GM18909 (cell line): ENCODE results near the gene C6orf62.
"Not testable (repeated sequence)": the region's sequence is repeated elsewhere in the genome, so short reads cannot be mapped to it uniquely, and the experiment has no call there.

Source experiments
- ATAC-seq: cut with Tn5 transposase; IDR thresholded peaks from one replicate; pipeline ENCODE4 v1.9.1; 2021; ENCODE audit warnings: mild to moderate bottlenecking; ENCODE audit not compliant: unreplicated experiment, poor library complexity

Gene C6orf62

DNA sequence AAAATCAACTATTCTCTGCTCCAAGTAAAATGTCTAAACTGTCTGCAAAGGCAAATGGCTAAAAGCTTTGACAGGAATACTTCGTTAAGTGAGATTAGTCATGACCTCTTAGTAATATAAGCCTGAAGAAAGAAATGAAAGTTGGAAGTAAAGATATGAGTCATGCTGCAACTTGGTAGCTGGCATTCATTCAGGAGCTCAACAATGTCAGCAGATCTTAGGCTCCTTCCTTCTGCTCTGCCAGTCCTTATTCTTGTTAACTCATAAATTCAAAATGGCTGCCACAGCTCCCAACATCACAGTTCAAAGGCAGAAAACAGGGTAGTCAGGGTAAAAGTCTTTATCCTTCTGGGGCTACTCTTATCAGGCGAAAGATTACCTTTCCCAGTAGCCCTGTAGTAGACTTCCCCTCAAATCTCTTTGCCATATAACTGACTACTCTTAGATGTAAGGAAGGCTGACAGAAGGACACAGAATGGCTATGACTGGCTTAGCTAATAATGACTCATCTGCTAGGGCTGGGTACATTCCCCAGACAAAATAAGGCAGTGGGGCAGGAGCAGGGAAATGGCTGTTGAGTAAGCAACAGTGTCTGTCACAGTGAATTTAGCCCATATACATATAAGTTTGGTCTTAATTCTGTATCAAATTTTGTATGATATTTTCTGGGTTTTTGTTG is 24.4 kb upstream of the C6orf62 start:
- peak; percentile 85 for ATAC-seq

DNA sequence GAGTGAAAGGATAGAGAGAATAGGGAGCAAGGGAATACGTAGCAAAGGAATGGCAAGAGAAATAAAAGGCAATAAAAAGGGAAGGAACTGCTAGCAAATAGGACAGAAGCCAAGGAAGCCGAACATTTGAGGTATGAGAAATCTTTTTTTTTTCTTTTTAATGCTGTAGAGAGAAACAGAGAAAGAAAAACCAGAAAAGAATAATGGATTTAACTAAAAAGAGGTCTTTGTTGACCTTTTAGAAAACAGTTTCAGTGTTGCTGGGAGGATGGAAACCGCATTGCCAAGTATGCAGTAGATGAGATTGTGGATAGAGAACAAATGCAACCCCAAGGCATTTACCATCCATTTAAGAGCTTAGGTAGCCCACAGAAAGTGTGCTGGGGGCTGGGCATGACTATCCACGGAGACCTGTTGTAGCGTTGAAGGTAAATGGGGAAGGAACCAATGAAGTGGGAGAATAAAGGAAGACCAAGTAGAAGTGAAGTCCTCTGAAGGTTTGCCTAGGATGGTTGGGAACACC is 23.3 kb upstream of the C6orf62 start:
- ATAC-seq: no peak

DNA sequence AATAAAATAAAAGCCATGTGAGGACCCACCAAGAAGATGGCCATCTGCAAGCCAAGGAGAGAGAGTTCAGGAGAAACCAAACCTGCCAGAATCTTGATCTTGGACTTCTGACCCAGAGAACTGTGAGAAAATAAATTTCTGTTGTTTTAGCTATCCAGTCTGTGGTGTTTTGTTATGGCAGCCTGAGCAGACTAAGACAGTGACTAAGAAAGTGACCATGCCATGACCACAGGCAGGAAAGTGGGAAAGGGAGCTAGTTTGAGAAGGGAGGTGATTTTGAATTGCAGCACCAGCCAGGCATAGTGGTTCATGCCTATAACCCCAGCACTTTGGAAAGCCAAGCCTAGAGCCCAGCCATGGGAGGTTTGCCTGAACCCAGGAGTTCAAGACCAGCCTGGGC is 21.9 kb upstream of the C6orf62 start:
- ATAC-seq: no peak

DNA sequence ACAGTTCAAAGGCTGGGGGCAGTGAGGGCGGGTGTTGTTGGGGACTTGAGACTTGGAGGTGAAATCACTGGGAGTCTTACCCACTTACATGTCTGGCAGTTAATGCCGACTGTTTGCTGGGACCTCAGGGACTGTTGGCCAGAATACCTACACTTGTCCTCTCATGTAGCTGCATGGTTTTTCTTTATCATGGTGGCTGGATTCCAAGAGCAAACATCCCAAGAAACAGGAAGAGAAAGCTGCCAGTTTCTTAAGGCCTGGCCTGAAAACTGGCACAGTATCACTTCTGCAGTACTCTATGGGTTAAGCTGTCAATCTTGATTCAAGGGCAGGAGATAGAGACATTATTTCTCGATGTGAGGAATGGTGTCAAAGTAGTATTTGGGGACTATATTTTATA is 19.8 kb upstream of the C6orf62 start:
- ATAC-seq: no peak

DNA sequence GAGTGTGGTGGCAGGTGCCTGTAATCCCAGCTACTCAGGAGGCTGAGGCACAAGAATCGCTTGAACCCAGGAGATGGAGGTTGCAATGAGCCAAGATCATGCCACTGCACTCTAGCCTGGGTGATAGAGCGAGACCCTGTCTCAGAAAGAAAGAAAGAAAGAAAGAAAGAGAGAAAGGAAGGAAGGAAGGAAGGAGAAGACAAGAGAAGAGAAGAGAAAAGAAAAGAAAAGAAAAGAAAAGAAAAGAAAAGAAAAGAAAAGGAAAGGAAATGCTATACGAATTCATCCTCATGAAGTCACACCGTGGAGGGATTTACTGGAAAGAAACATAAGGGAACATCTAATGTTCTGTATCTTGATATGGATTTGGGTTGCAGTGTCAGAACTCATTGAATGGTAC is 15.8 kb upstream of the C6orf62 start:
- ATAC-seq: not testable (repeated sequence)

DNA sequence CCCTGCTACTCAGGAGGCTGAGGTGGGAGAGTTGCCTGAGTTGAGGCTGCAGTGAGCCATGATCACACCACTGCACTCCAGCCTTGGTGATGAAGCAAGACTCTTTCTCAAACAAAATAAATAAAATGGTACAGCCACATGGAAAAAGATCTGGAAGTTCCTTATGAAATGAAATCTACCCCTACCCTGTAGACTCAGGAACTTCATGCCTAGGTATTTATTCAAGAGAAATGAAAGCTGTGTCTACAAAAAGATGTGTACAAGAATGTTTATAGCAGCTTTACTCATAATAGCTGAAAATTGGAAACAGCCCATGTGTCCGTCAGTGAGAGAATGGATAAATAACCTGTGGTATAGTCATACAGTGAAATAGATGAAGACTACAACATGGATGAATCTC is 15.2 kb upstream of the C6orf62 start:
- no peak for ATAC-seq

DNA sequence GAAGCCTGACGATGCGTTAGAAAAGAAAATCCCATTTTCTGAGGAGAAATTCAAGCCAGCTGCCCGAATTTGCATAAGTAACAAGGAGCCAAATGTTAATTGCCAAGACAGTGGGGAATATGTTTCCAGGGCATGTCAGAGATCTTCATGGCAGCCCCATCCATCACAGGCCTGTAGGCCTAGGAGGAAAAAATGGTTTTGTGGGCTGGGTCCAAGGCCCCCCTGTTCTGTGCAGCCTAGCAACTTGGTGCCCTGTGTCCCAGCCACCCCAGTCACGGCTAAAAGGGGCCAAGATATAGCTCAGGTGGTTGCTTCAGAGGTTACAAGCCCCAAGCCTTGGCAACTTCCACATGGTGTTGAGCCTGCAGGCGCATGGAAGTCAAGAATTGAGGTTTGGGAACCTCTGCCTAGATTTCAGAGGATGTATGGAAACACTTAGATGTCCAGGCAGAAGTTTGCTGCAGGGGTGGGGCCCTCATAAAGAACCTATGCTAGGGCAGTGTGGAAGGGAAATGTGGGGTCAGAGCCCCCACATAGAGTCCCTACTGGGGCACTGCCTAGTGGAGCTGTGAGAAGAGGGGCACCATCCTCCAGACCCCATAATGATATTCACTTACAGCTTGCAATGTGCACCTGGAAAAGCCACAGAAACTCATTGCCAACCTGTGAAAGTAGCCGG is 12.6 kb upstream of the C6orf62 start:
- not testable (repeated sequence) for ATAC-seq

DNA sequence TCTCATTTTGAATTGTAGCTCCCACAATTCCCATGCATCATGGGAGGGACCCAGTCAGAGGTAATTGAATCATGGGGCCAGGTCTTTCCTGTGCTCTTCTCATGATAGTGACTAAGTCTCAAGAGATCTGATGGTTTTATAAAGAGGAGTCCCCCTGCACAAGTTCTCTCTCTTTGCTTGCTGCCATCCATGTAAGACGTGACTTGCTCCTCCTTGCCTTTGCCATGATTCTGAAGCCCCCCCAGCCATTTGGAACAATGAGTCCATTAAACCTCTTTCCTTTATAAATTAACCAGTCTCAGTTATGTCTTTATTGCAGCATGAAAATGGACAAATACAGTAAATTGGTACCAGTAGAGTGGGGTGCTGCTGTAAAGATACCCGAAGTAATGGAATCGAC is 11.7 kb upstream of the C6orf62 start:
- ATAC-seq: not testable (repeated sequence)

DNA sequence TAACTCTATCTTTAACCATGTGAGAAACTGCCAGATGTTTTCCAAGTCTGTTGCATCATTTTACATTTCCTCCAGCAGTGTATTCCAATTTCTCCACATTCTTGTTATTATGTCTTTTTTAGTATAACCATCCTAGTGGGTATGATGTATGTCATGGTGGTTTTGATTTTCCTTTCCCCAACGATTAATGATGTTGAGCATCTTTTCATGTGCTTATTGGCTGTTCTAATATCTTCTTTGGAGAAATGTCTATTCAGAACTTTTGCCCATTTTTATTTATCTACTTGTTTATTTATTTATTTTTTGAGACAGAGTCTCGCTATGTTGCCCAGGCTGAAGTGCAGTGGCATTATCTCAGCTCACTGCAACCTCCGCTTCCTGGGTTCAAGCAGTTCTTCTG is 4.3 kb upstream of the C6orf62 start:
- no peak for ATAC-seq

DNA sequence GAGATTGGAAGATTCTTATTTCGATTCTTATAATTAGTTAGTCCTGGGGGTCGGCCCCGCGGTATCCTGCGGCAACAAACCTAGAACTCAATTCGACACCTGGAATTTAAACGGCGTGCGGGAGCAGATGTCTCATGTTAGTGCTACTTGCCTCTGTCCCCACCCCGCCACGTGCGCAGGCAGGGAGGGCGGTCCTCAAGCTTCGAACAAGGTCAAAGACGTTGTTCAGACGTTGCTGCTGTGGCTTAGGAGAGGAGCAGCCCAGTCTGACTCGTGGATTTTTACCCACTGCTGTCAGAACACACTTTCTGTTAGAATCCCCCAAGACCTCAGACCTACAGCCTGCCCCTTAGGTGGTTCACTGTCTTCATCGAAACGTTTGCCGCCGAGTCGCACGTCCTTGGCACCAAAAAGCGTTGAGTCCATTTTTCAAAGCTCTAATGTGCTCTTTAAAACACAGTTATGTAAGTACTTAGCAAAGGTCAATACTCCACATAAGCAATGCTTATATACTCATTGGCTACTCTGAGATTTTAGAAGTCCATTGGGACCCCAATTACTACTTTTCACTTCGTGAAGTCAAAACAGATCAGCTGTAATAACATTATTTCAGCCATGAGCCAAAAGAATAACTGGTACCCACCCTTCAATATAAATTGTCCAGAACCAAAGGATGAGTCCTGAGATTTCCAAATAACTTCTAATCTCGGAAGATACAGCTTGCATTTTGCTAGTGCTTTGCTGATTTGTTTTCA is 2.7 kb upstream of the C6orf62 start:
- peak; percentile 55 for ATAC-seq

DNA sequence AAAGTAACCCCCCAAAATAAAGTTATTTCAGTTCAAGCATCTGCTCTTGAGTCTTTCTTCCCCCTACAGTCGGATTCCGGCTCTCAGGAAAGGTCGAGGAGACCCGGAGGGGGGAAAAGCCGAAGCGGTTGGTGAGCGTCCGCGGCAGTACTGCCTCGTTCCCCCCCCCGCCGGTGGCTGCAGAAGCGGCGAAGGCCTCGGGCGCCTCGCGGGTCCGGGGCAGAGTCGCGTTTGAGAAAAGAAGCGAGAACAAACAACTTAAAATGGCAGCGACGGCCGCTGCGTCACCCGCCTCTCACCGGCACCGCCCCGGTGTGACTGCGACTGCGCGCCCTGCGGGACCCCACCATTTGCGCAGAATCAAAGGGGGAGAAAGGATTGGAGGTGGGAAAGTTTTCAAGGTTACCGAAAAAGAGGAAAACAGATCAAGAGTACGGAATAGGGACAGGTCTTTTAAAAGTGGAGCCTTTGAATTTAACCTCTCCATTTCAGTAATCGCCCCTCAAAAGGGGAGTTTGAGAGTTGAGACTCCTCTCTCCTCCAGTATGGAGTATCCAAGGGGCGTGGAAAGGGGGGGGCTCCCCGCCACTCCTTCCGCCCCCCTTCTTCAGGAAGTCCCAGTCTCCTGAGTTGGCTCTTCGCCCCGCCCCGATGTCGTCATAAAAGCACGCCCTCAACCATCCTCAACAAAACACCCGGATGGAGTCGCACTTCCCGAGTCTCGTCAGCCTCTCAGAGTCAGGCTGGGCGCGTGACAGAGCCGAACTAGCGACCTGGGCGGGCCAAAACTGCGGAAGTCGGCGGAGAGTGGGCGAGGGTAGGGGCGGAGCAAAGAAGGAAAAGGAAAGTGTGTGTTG is 1.9 kb upstream of the C6orf62 start:
- peak; percentile 86 for ATAC-seq

DNA sequence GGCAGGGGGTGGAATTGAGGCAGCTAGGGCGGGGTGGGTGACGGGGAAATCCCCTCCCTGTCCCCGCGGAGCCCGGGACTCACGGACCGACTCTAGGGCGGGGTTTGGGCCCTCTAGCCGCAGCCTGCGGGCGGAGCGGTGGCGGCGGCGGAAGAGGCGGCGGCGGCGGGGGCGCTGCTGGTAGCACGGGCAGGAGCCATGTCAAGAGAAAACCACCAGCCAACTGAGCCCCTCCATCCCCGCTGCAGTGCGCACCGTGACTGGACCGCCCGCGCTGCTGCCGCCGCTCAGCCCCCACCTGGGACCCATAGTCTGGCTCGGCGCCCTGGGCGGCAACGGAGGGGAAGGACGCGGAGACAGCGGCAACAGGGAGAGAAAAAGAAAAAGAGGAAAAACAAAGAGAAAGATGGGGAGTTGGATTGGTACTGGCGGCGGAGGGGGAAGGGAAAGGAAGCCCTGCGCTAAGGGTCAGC is 1.2 kb upstream of the C6orf62 start:
- ATAC-seq: no peak

DNA sequence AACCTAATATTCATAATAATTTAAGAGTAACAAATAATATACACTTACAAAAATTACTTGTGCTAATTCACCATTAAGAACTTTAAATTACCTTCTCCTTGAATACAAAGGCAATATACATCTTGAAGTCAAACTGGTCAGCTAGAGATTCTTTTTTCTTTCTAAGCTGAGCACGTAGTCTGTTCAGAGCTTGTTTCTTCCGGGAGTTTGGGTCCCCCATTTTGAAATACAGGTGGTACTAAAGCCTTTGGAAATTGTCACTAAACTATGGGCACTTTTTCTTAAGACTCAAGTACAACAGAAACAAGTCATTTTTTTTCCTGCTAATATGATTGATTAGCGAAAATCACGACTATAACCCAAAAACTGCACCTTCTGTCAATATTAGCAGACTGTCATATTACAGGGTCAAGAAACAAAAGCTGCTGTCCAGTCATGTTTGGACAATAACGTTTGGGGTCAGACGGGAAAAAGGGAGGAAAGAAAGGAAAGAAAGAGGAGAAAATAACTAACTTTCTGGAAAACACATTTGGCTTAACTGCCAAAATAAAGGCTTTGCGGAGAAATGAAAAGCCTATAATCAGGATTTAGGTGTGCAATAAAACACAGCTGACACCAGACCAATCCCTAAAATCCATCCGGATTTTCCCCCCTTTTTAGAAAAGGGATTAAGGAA is 367 bp downstream of the C6orf62 start:
- ATAC-seq: no peak

DNA sequence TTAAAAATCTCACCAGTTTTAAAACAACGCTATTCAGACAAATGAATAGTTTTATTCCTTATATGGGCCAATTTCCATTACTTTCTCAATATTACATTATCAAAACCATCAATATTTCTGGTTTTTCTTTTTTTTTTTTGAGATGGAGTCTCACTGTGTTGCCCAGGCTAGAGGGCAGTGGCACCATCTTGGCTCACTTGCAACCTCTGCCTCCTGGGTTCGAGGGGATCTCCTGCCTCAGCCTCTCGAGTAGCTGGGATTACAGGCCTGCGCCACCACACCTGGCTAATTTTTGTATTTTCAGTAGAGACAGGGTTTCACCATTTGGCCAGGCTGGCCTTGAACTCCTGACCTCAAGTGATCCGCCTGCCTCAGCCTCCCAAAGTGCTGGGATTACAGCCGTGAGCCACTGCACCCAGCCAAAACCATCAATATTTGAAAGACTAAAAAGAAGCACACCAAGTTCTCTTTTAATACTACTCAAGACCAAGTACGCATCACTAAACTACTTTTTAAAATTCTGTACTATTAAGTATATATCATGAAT is 2.3 kb downstream of the C6orf62 start:
- ATAC-seq: not testable (repeated sequence)

DNA sequence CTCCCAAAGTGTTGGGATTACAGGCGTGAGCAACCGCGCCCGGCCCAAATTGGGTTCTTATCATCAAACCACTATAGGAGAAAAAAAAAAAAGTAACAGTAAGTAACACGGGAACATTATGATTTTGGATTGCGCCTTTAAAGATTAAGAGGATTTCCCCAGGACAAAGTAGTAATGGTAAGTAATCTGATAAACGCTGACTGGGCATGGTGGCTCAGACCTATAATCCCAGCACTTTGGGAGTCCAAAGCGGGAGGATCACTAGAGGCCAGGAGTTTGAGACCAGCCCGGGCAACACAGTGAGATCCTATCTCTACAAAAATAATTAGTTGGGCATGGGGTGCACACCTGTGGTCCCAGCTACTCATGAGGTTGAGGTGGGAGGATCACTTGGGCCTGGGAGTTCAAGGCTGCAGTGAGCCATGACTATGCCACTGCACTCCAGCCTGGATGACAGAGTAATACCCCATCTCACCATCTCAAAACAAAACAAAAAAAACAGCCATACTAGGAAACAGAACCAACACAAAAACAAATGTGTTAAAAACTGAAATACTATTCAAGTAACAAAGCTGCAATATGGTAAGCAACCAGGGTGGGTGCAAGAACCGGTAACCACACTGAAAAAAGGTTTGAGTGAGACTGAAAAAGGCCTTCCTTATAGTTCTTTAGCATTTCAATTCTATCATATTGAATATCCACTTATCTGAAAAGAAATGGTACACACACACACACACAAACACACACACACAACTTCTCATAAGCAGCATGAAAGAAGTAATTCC is 8.2 kb downstream of the C6orf62 start:
- no peak for ATAC-seq

DNA sequence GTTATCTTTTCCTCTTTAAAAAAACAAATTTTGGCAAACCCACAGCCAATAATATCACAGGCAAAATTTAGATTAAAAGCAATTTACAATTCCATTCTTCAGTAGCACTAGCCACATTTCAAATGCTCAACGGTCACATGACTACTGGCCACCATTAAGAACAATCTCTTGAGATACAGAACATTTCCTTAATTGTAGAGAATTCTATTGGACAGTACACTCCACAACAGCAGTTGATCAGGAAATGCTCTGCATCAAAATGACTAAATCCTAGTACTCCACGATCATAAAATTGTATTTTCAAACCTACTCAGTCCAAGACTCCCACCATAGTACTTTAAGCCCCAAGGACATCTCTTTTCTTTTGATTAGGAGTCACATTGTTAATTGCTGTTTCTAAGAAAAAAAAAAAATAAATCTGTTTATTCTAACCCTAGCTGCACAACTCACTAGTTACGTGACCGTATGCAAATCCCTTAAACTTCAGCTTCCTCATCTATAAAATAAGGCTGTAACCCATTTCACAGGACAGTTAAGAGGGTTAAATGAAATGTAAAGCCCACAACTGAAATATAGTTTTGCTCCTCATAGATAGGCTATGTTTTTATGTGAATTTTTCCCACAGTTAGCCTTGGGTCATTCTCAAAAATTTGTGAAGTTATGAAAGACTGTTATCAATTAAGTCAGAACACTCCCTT is 9.8 kb downstream of the C6orf62 start:
- no peak for ATAC-seq

DNA sequence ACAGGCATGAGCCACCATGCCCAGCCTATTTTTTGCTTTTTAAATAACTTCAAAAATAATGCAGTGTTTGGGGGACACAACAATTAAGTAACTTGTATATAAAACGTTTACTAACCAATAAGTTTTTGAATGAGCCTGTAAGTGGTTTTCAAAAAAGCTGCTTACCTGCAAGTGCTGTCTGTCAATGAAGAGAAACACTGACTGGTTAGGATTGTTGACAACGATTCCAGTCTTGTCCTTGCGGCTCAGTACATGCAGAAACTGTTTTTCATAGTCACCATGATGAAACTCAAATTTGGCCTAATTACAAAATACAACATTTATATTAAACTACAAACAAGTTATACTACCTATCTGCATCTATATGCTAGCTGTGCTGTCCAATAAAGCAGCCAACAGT is 10.3 kb downstream of the C6orf62 start:
- no peak for ATAC-seq

DNA sequence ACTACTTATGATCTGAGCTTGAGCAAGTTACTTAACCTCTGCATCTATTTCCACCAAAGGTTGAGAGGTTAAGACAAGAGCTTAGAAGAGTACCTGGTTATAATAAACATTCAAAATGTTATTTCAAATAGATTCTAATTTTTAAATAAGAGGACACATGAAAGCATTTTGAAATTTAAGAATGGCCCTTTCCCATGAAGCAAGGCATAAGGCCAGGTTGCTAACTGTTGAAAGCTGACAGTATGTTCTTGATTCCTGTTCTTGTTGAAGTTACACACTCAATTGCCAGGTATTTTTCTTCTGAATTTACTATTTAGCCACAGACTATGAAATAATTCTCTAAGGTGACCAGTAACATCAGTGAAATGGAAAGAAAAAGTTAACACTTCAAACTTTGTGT is 14.5 kb downstream of the C6orf62 start:
- ATAC-seq: no peak
